HG02884 (cell line): ENCODE measurements around the gene HES1.

Experiments
- ATAC-seq: cut with Tn5 transposase; IDR thresholded peaks from one replicate; pipeline ENCODE4 v1.9.1; 2021; ENCODE audit warnings: mild to moderate bottlenecking, moderate library complexity; ENCODE audit not compliant: unreplicated experiment

Gene HES1

DNA sequence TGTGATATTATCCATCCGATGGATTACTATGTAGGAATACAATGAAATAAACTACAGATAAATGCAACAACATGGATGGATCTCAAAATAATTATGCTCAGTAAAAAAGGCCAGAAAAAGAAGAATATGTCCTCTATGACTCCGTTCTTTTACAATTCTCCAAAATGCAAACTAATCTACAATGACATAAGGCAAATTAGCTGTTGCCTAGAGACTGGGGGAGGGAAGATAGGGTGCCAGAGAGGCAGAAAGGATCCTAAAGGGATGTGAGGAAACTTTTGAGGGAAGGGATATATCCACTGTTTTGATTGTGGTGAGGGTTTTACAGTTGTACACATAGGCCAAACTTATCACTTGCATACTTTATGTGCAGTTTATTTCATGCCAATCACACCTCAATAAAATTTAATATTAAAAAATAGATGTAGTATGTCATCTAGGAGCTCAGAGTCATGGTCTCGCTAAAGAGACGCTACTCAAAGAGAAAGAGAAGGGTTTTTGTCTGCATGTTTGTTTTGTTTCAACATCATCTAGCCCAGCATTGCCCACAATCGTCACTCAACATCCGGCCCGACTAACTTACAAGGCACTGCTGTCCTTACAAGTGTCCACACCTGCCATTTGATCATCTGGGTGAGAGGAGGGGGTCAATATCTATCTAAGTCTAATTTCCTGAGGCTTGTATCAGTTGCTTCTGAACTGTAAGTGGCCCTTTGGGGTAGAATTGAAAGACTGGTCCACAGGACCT is 29.5 kb downstream of the HES1 start:
- ATAC-seq: no peak

- ATAC-seq: no peak
Observed at GRCh38 chr3:194166682-194167479, 30.9 kb downstream of the HES1 start.

GRCh38 chr3:194167480-194168282 is 31.7 kb downstream of the HES1 start:
- no peak for ATAC-seq

GRCh38 chr3:194168994-194169393 is 33.0 kb downstream of the HES1 start:
- no peak for ATAC-seq

- no peak for ATAC-seq
Observed at GRCh38 chr3:194169595-194169994, 33.6 kb downstream of the HES1 start.

GRCh38 chr3:194170793-194171192 is 34.8 kb downstream of the HES1 start:
- no peak for ATAC-seq

DNA sequence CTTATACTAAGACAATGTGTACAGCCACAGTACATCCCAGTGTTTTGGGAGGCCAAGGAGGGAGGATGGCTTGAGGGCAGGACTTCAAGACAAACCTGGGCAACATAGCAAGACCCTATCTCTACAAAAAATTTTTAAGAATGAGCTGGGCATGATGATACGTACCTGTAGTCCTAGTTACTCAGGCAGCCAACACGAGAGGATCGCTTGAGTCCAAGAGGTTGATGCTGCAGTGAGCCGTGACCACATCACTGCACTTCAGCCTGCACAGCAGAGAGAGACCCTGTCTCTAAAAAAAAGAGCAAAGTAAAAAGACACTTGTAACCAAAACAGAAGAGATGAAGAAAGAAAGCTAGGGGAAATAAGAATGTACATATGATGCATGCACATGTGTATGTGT is 38.5 kb downstream of the HES1 start:
- ATAC-seq: no peak

DNA sequence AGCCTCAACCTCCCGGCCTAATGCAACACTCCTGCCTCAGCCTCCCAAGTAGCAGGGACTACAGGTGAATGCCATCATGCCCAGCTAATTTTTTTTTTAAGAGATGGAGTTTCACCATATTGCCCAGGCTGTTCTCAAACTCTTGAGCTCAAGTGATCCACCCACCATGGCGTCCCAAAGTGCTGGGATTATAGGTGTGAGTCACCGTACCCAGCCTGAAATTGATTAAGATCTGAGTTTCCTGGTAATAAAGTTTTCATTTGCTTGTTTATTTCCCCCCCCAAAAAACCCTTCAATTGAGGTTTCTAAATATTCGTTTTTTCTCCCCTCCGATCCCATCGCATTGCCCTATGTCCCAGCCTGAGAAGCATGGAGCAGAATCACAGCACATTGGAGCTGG is 39.0 kb downstream of the HES1 start:
- ATAC-seq: no peak

DNA sequence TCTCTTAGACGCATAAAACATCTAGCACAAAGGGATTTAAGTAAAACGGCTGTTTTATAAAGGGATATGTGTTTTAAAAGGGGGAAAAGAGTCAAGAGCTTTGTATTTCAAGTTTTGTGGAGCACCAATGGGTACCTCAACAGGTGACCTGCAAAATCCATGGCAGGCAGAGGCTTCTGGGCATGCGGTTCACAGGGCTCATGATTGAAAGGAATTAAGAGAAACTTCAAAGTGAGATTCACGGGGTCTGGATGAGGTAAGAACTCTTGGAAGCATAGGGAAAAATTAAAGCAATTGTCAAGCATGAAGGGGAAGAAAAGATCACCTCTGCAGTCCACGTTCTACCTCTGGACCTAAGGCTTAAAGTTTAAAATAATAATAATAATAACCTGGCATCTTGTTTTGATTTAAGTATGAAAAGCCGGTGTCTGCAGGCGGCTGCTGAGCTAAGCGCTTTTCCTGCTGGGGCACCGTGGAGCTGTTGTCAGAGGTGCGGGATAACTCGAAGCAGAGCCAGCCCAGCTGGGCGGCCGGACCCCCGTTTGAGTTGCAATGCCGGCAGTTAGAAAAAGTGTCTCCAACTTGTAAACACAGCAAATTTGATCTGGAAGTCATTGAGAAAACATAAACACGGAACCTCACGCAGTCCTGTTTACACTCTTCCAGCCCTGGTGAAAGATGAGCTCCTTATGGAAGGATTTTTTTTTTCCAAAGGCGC is 40.5 kb downstream of the HES1 start:
- no peak for ATAC-seq

DNA sequence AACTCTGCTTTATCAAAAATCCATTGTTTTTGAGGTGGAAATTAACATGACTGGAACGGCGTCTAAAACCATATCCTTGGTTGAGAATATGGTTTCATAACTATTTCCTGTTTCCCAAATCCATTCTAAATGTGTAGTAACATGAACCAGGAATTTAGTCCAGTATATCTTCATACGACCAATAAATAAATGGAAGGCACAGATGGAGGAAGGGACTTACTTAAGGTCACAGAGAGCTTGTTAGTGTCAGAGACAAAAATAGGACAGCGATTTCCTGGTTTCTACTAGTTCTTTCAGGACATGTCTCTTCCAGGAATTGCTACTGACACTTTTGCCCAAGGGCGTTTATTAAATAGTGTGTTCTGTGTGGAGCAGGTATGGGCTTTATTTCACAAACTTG is 41.2 kb downstream of the HES1 start:
- no peak for ATAC-seq

- no peak for ATAC-seq
Observed at GRCh38 chr3:194178128-194178527, 42.2 kb downstream of the HES1 start.

GRCh38 chr3:194178669-194179068 is 42.7 kb downstream of the HES1 start:
- ATAC-seq: no peak

DNA sequence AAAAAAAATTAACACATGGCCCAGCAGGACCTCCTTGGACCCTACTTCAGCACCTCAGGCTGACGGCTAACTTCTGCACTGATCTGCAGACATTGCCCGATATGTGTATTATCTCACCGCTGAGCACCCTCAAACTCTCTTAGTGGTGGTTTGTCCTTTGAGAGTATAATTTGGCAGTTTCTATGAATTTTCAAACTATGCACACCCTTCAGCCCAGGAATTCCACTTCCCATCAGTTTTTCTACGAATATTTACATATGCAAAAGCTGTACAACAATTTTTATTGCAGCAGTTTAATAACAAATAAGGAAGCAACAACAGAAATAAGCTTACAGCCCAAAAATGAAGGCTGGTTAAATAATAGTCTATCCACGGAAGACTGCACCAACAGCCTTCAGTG is 44.6 kb downstream of the HES1 start:
- ATAC-seq: no peak

GRCh38 chr3:194181612-194182529 is 45.9 kb downstream of the HES1 start:
- no peak for ATAC-seq

DNA sequence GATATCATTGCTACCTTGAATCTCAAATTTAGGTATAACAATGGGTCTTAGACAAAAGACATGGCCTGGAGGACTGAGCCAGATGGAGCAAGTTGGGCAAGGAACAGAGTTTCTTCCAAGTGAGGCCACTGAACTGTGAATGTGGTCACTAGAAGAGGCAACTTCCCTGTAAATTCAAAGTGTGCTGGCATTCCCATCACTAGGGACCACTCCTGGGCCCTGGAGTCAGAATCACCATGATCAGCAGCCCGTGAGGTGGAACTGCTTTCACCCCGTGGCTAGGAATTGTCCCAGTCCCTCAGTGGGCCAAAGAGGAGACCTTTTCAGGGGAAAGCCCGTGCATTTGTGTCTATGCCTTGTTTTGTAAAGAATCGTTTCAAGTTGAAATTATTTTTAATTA is 47.3 kb downstream of the HES1 start:
- ATAC-seq: no peak

- no peak for ATAC-seq
Observed at GRCh38 chr3:194184265-194184751, 48.4 kb downstream of the HES1 start.

GRCh38 chr3:194184801-194185200 is 48.9 kb downstream of the HES1 start:
- ATAC-seq: no peak

GRCh38 chr3:194185221-194185620 is 49.3 kb downstream of the HES1 start:
- no peak for ATAC-seq

- ATAC-seq: no peak
Observed at GRCh38 chr3:194187233-194187944, 51.4 kb downstream of the HES1 start.
